SJSA1 (cell line): ENCODE results near the gene PDZRN3. TPM values are rescaled to one million over a fixed set of nuclear protein-coding genes. Genes with fewer than 3 reads are reported as not detected.

Experiments
- DNase-seq, 2 experiments: peaks; one replicate each; pipeline ENCODE4 v3.0.0-alpha.2; 2015 to 2020; ENCODE audit warnings: low spot score in 2 of 2, low read depth in 1 of 2
- H3K27ac ChIP-seq: fragments of 250-450 bp; sonication (Bioruptor Pico); 2 replicates; pipeline ENCODE4 v1.5.1; 2020; ENCODE audit warnings: mild to moderate bottlenecking, moderate library complexity
- H3K27me3 ChIP-seq: fragments of 250-450 bp; sonication (Bioruptor Pico); replicated peaks from 2 replicates; pipeline ENCODE4 v1.5.1; 2020; ENCODE audit warnings: mild to moderate bottlenecking, moderate library complexity
- H3K36me3 ChIP-seq: fragments of 250-450 bp; sonication (Bioruptor Pico); 2 replicates; pipeline ENCODE4 v1.5.1; 2020; ENCODE audit warnings: mild to moderate bottlenecking
- H3K4me1 ChIP-seq: fragments of 250-450 bp; sonication (Bioruptor Pico); replicated peaks from 2 replicates; pipeline ENCODE4 v1.6.1; 2021; ENCODE audit warnings: mild to moderate bottlenecking
- H3K4me3 ChIP-seq: fragments of 250-450 bp; sonication (Bioruptor Pico); 2 replicates; pipeline ENCODE4 v1.5.1; 2020; ENCODE audit warnings: mild to moderate bottlenecking
- H3K9me3 ChIP-seq: fragments of 250-450 bp; sonication (Bioruptor Pico); replicated peaks from 2 replicates; pipeline ENCODE4 v1.5.1; 2020; ENCODE audit warnings: mild to moderate bottlenecking
- total RNA-seq: library from RNA; depleted of rRNA; stranded (reverse); fragments of >200 nt; shearing (Covaris generic); gene quantifications from 2 replicates; pipeline ENCODE4 v1.2.3, GENCODE V29; 2014

Gene PDZRN3
- total RNA-seq, 1 experiment from 2014 or later: 0.68 TPM

DNA sequence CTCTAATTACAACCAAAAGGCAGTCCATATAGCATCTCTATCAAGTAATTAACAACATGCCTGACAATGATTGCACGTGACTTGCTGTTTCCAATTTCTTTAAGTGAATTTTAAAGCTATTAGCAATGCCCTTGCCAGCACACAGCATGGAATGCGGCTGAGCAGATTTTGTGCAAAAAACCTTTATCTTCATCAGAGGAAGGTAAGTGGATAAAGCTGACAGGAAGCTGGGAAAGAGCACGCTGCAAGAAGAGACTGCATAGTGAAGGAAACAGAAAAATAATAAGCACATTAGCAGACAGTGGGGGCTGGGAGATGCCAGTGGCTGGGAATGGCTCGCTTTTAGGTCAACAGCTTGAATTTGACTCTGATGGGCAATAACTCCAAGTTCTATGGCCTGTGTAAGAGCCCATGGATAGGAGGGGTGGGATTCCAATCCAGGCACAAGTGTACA lies 138.8 kb downstream of the PDZRN3 start:
- H3K27me3 ChIP-seq: no peaks in the 10 kb centered on the region
- H3K27ac ChIP-seq: no peak overlapping the region
- H3K4me1 ChIP-seq: no peaks in the 10 kb centered on the region
- no peak for DNase-seq
- no peaks in the 10 kb centered on the region for H3K9me3 ChIP-seq
- H3K36me3 ChIP-seq: no peaks in the 10 kb centered on the region
- no peak overlapping the region for H3K4me3 ChIP-seq

DNA sequence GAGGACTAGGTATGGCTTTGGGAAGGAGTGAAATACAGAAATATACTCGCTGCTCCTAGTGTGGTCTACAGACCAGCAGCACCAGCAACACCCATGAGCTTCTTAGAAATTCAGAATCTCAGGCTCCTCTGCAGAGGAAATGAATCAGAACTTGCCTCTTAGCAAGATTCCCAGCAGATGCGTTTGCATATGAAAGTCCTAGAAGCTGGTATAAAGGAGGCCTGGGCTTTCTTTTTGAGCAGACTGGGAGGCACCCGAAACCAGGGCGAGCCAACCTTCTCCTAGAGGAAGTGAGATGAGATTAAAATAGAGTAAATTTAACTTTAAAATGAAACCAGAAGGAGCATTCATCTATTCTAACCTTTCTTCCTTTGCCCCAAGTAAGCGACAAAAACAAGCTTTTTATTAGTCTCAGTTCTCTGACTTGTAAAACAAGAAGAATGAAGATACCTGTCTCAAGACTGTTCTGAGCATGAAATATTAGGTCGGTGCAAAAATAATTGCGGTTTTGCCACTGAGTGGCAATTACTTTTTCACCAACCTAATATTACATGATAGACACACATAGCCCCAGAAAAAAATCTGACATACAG lies 140.0 kb downstream of the PDZRN3 start:
- Histone ChIP-seq H3K4me3 (no peak overlapping the region), H3K27ac (no peak overlapping the region), H3K9me3 (no peaks in the 10 kb centered on the region), H3K4me1 (no peaks in the 10 kb centered on the region), H3K27me3 (no peaks in the 10 kb centered on the region), H3K36me3 (no peaks in the 10 kb centered on the region)
- DNase-seq: no peak

DNA sequence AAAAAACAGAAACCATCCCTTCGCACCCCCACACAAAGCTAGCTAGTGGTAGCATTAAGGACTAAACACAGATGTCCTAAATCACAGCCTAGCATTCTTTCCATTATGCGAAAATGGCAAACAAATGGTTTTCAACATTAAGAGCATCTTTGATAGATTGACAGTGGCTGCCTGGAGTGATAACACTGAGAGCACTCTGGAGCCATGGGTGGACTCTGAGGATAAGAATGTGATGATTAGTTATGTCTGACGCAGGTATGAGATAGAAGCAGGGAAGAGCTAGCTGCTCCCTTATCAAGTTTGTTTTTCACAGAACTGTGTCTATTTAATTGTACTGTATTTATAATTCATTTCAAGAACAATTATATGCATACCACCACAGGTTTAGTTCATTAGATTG lies 142.9 kb downstream of the PDZRN3 start:
- H3K4me3 ChIP-seq: no peak overlapping the region
- no peak for DNase-seq
- H3K9me3 ChIP-seq: no peaks in the 10 kb centered on the region
- H3K36me3 ChIP-seq: no peaks in the 10 kb centered on the region
- no peaks in the 10 kb centered on the region for H3K27me3 ChIP-seq
- no peaks in the 10 kb centered on the region for H3K4me1 ChIP-seq
- no peak overlapping the region for H3K27ac ChIP-seq

DNA sequence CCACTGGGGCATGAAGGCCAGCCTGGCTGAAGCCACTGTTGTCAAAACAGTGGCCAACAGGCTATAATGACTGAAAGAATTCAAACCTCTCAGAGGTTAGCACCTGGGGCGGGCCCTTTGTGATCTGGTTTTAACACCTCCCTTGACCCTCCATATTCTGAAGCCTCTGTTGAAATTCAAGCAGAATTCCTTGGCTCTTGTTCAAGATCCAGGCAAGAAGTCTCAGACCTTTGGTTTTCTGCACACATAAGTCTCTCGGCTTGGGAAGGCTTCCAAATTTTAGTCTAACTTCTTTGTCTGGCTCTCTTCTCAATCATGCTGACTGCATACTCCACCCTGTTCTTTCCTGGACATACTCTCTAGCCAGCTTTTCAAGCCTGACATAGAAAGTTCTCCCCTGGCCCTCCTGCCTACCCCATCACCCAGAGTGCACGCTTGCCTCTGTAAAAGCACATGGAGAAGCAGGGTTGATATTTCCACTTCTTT lies 144.5 kb downstream of the PDZRN3 start:
- H3K27ac ChIP-seq: no peak overlapping the region

DNA sequence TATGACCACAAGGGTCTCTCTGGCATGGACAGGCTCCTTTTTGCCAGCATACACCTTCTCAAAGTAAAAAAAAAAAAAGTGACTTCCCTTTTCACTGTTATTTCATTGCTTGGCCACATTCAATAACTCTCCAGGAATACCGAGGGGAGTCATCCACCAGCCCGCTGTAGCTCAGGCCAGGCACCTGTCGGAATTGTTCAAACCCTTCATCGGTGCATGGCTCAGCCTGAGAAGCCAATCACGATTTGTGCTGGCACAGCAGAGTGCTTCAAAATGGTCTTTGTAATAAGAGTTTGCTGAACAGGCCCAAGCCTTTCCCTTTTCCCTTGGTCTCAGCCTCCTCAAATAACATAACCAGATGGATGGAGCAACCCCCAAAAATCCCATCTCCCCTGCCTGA lies 145.4 kb downstream of the PDZRN3 start:
- no peak overlapping the region for H3K27ac ChIP-seq
- no peaks in the 10 kb centered on the region for H3K4me1 ChIP-seq
- no peaks in the 10 kb centered on the region for H3K9me3 ChIP-seq
- no peak for DNase-seq
- H3K27me3 ChIP-seq: no peaks in the 10 kb centered on the region
- H3K4me3 ChIP-seq: no peak overlapping the region
- no peaks in the 10 kb centered on the region for H3K36me3 ChIP-seq

More for the DNA sequence above, 144.5 kb downstream of the PDZRN3 start:
- no peaks in the 10 kb centered on the region for H3K27me3 ChIP-seq
- no peaks in the 10 kb centered on the region for H3K9me3 ChIP-seq
- no peaks in the 10 kb centered on the region for H3K4me1 ChIP-seq
- H3K36me3 ChIP-seq: no peaks in the 10 kb centered on the region
- no peak for DNase-seq
- H3K4me3 ChIP-seq: no peak overlapping the region

DNA sequence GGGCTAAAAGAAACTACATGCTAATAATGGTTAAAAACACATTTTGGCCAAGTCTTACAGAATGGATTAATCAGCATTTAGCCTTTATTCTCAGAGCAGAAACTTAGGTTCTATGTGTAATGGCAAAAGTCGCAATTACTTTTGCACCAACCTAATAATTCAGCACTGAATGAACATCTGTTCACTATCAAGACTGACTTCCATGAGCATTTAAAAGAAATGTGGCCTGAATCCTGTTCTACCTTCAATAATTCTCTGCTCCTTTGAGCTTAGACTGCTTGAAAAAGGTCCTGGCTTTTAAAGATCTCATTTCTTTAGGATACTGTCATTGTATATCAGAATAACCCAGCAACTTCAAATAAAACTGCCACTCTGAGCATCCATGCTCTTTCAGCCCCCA lies 145.9 kb downstream of the PDZRN3 start:
- no peak overlapping the region for H3K4me3 ChIP-seq

DNA sequence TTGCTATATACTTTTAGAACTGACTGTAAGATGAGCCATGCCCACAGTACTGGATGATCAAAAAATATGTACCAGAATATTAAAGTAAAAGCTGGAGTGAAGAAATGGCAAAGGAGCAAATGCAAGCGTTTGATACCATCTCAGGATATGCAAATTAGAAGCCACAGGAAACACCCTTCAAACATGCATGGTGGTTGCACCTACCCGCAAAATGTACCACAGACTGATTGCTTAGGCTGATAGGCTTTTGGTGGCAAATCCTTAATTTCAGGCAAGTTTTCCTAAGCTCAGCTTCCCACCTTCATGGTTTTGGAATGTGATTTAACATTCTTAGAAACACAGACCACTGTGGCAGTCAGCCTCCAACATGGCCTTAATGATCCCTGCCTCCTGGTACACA lies 149.0 kb downstream of the PDZRN3 start:
- no peak for DNase-seq
- Histone ChIP-seq H3K4me1 (no peaks in the 10 kb centered on the region), H3K27me3 (no peaks in the 10 kb centered on the region), H3K9me3 (no peaks in the 10 kb centered on the region), H3K4me3 (no peak overlapping the region), H3K36me3 (no peaks in the 10 kb centered on the region), H3K27ac (no peak overlapping the region)

More for the DNA sequence above, 145.9 kb downstream of the PDZRN3 start:
- Histone ChIP-seq H3K36me3 (no peaks in the 10 kb centered on the region), H3K9me3 (no peaks in the 10 kb centered on the region), H3K27ac (no peak overlapping the region), H3K4me1 (no peaks in the 10 kb centered on the region), H3K27me3 (no peaks in the 10 kb centered on the region)
- no peak for DNase-seq

DNA sequence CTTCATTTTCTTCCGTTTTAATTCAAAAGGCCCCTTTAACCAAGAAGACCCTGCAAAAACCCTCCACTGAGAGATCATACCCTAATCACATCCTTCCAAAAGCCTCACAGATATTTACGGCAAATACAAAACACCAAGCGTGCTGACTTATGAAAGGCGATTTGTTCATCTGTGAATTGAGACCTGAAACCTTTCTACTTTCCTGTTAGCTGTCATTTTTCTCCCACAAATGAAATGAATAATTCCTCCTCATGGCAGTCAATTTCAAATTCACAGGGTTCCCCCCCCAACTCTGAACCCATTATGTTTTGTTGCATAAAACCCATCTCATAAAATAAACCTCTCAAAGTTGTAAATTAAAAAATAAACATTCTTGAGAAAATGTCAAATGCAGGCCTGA lies 149.6 kb downstream of the PDZRN3 start:
- Histone ChIP-seq H3K9me3 (no peaks in the 10 kb centered on the region), H3K27ac (no peak overlapping the region), H3K4me1 (no peaks in the 10 kb centered on the region), H3K27me3 (no peaks in the 10 kb centered on the region), H3K36me3 (no peaks in the 10 kb centered on the region), H3K4me3 (no peak overlapping the region)
- DNase-seq: no peak

DNA sequence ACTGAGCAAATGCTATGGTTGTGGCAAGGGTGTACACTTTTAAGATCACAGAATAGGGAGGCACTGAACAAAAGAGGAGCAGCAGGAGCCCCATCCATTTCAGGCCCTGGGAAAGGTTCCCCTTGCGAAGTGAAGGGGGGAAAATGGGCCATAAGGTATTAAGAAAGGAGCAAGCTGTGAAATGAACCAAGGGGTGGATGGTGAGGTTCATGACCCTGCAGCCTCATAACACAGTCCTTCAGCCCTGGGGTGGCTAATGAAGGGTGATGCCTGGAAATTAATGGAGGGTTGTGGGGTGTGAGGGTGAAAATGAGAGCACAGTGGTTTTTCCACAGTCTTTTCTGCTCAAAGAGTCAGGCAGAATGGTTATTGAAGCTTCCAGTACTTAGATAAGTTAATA lies 150.1 kb downstream of the PDZRN3 start:
- Histone ChIP-seq H3K9me3 (no peaks in the 10 kb centered on the region), H3K27ac (no peak overlapping the region), H3K27me3 (no peaks in the 10 kb centered on the region), H3K36me3 (no peaks in the 10 kb centered on the region), H3K4me1 (no peaks in the 10 kb centered on the region), H3K4me3 (no peak overlapping the region)
- DNase-seq: no peak

DNA sequence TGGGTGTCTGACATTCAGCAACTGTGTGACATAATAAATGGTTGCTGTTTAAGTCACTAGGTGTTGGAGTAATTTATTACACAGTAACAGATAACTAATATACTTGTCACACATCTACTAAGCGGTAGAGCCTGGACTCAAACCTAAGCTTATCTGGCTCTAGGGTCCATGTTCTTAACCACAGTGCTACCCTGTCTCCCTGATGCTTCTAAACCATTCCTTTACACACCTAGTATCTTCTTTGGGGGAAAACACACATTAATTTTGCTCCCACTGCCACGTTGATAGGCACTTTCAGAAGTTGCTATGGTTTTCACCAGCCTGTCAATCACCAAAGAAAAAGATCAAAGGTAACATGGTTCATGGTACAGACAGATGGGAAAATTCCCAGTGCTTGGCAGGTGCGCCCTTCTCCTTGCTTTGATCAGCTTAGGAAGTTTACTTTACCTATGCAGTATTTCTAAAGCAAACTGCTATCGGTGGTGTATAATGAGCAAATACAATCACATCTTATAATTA lies 150.8 kb downstream of the PDZRN3 start:
- no peak for DNase-seq
- no peak overlapping the region for H3K27ac ChIP-seq
- no peaks in the 10 kb centered on the region for H3K36me3 ChIP-seq
- no peaks in the 10 kb centered on the region for H3K9me3 ChIP-seq
- H3K27me3 ChIP-seq: no peaks in the 10 kb centered on the region
- no peak overlapping the region for H3K4me3 ChIP-seq
- no peaks in the 10 kb centered on the region for H3K4me1 ChIP-seq

DNA sequence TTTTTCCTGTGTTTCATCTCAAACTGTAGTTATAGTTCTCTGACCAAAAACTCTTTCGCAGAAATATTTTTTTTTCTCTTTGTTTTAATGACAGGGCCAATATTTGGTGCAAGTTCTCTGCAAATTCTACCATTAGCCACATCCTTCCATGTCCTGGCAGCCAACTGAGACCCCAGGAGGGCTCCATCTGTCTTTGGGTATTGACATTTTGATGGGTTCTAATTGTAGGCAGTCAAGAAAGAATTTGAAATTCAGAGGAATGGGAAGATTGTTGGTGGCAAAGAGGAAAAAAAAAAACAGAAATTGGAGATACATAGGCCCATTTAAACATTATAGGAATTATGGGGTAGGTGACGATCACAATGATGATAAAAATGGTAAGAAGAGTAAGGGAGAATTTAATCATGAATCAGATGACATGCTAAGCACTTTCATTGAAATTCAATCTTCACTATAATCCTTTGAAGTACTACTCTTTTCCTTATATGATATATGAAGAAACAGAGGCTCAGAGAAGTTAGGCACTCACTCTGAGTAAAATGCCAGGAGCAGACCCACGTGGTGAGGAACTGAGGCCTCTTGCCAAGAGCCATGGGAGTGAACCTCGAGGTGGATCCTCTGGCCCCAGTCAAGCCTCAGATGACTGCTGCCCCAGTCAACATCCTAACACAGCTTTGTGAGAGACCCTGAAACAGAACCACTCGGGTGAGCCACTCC lies 151.4 kb downstream of the PDZRN3 start:
- Histone ChIP-seq H3K4me3 (no peak overlapping the region), H3K27me3 (no peaks in the 10 kb centered on the region), H3K36me3 (no peaks in the 10 kb centered on the region), H3K4me1 (no peaks in the 10 kb centered on the region), H3K27ac (no peak overlapping the region), H3K9me3 (no peaks in the 10 kb centered on the region)
- no peak for DNase-seq

DNA sequence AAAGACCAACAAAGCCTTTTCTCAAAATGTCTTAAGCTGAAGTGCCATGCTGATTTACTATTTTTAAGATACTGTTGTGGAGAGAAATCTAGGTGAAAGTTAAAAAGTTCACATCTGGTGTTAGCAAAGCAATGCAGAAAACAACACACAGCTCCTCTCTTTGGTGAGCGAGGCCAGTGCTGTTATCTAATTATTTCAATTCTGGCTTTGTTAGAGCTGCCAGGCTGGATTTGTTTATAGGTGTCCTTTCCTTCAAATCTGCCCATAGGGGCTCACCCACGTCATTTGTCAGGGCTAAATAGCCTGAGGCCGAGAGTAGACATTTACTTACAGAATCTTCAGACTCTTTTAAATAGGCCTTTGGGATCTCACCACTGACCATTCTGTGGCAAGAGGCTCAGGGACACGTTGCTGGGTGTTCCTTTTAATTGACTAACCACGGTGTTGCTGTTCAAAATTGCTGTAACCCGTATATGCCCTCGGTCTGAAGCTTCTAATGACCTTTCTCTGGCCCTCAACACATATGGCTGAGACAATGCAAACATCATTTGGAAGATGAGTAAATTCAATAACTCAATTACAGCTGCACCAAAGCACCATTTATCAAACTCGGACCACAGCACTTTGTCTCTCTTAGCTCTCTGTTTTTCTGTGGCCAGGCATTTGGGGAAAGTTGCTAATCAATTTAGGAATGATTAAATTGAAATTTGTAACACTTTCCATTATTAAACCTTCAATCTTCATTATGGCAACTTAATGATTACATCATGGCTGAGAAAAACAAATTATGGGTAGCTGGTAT lies 152.6 kb downstream of the PDZRN3 start:
- Histone ChIP-seq H3K36me3 (no peaks in the 10 kb centered on the region), H3K4me3 (no peak overlapping the region), H3K4me1 (no peaks in the 10 kb centered on the region), H3K9me3 (no peaks in the 10 kb centered on the region), H3K27ac (no peak overlapping the region), H3K27me3 (no peaks in the 10 kb centered on the region)
- no peak for DNase-seq

DNA sequence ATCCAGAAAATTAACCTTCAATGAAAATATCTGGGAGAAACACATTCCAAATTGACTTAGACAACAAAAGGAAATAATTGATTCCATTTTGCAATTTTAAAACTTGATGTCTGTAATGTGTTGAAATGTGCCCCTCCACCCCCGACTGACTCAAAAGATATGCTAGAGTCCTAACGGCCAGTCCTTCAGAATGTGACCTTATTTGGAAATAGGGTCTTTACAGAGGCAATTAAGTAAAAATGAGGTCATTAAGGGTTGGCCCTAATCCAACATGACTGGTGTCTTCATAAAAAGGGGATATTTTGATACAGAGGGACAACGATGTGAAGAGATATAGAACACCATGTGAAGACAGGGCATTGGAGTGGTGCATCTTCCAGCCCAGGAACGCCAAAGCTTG lies 153.9 kb downstream of the PDZRN3 start:
- no peak overlapping the region for H3K27ac ChIP-seq
- H3K4me3 ChIP-seq: no peak overlapping the region
- no peaks in the 10 kb centered on the region for H3K36me3 ChIP-seq
- no peaks in the 10 kb centered on the region for H3K4me1 ChIP-seq
- no peak for DNase-seq
- no peaks in the 10 kb centered on the region for H3K9me3 ChIP-seq
- H3K27me3 ChIP-seq: no peaks in the 10 kb centered on the region

DNA sequence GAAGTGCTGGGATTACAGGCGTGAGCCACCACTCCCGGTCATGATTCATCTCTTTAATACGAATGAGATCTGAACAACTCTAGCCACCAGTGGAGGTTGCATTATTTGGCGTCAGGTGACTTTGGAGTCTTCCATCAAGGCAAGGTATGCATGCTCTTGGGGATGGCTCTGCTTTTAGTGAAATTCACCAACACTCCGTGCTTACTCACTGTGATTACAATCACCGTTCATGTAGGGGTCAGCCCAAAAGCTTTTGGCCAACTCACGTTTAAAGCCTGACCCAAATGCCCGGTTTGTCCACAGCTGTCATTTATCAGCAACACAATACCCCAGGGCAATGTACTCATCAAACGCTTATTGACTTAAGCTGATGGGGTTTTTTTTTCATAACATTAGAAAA lies 155.4 kb downstream of the PDZRN3 start:
- H3K36me3 ChIP-seq: no peaks in the 10 kb centered on the region
- H3K9me3 ChIP-seq: no peaks in the 10 kb centered on the region
- DNase-seq: no peak
- H3K27me3 ChIP-seq: no peaks in the 10 kb centered on the region; the same call in 1 of the 2 replicates
- H3K27ac ChIP-seq: no peak overlapping the region
- no peaks in the 10 kb centered on the region for H3K4me1 ChIP-seq
- H3K4me3 ChIP-seq: no peak overlapping the region
